K562 (cell line): ENCODE data around the gene VMP1. TPM values are rescaled to one million over a fixed set of nuclear protein-coding genes. Genes with fewer than 3 reads are reported as not detected.
A peak's percentile ranks its signal among the peaks of the same experiment; 100 is the strongest.

ENCODE experiments used
- ATAC-seq: fragments of 200-7000 bp; cut with Tn5 transposase; 3 replicates; pipeline ENCODE4 v1.9.1; 2020; ENCODE audit warnings: moderate library complexity
- BruUV-seq: library from RNA; stranded (reverse); fragments of 400-500 nt; replicated peaks from 2 replicates; lab custom pipeline; 2021; lab: Mats Ljungman, UMichigan
- CTCF ChIA-PET: fragments of 300-600 bp; formaldehyde crosslinking; extraction: SDS; loops from one replicate; lab custom pipeline; 2021; ENCODE audit warnings: low intra/inter-chr PET ratio; lab: Yijun Ruan, JAX
- POLR2A ChIA-PET: fragments of 300-600, 350-650 bp; sonication (Branson Sonifier 250); formaldehyde crosslinking; extraction: SDS; loops from one replicate; lab custom pipeline; 2021; ENCODE audit warnings: antibody characterized with exemption, inconsistent platforms; lab: Yijun Ruan, JAX
- DNase-seq, 4 experiments: peaks; one replicate each; pipeline versions ENCODE4 v3.0.0 to v3.0.0-alpha.2; 2011 to 2018; ENCODE audit warnings: low spot score in 3 of 4, mixed read lengths in 3 of 4; ENCODE audit errors: extremely low read depth in 1 of 4
- FAIRE-seq: peaks from 2 replicates; lab custom pipeline; 2011; peaks lifted over from hg19 to GRCh38; lab: Jason Lieb, UNC
- H2AFZ ChIP-seq: 2 replicates; pipeline ENCODE4 v1.6.0; 2011; ENCODE audit warnings: low read depth, low read length, control low read depth, inconsistent platforms
- H3K27ac ChIP-seq: fragments of 200-600 bp; 3 replicates; pipeline ENCODE4 v1.8.0; 2011; ENCODE audit warnings: low read depth, mild to moderate bottlenecking, control low read depth, inconsistent platforms, low read length, moderate library complexity, mixed read lengths; ENCODE audit errors: extremely low read depth
- H3K27me3 ChIP-seq, 2 experiments: fragments of 300-600 bp in 1 of 2; 2 replicates in 1 of 2; 3 replicates in 1 of 2; pipeline versions ENCODE4 v1.6.0 to v1.8.0; 2011; ENCODE audit warnings: inconsistent platforms in 2 of 2, low read length in 2 of 2, mild to moderate bottlenecking in 1 of 2, mixed read lengths in 1 of 2, moderate library complexity in 1 of 2; ENCODE audit not compliant: control insufficient read depth in 2 of 2, insufficient read depth in 2 of 2
- H3K36me3 ChIP-seq: fragments of 300-600 bp; 3 replicates; pipeline ENCODE4 v1.8.0; 2011; ENCODE audit warnings: mild to moderate bottlenecking, low read length, inconsistent platforms; ENCODE audit not compliant: control insufficient read depth, insufficient read depth
- H3K4me1 ChIP-seq, 2 experiments: fragments of 200-600 bp in 1 of 2; replicated peaks in 1 of 2; 2 replicates in 1 of 2; 3 replicates in 1 of 2; pipeline versions ENCODE4 v1.5.1 to v1.8.0; 2011; ENCODE audit warnings: inconsistent platforms in 2 of 2, low read length in 2 of 2, mild to moderate bottlenecking in 1 of 2, mixed read lengths in 1 of 2, moderate library complexity in 1 of 2; ENCODE audit not compliant: control insufficient read depth in 2 of 2, insufficient read depth in 2 of 2
- H3K4me2 ChIP-seq: 2 replicates; pipeline ENCODE4 v1.6.1; 2011; ENCODE audit warnings: low read length, control low read depth, inconsistent platforms, mixed read lengths; ENCODE audit not compliant: insufficient read depth
- H3K4me3 ChIP-seq: fragments of 200-600 bp; sonication (generic), shearing (Covaris generic); 2 replicates; pipeline ENCODE4 v1.5.1; 2016; ENCODE audit warnings: control low read depth, inconsistent platforms
- H3K79me2 ChIP-seq: fragments of 200-600 bp; 3 replicates; pipeline ENCODE4 v1.8.0; 2011; ENCODE audit warnings: low read length, inconsistent platforms; ENCODE audit not compliant: control insufficient read depth, insufficient read depth
- H3K9ac ChIP-seq, 2 experiments: 2 replicates each; pipeline versions ENCODE4 v1.6.0 to v1.6.1; 2011; ENCODE audit warnings: low read depth in 2 of 2, low read length in 2 of 2, control low read depth in 1 of 2, inconsistent platforms in 1 of 2, mild to moderate bottlenecking in 1 of 2, mixed read lengths in 1 of 2; ENCODE audit not compliant: insufficient read depth in 1 of 2
- H3K9me1 ChIP-seq: one replicate; pipeline ENCODE4 v1.6.0; 2011; ENCODE audit warnings: inconsistent platforms, mild to moderate bottlenecking, low read length, moderate library complexity; ENCODE audit not compliant: control insufficient read depth, insufficient read depth
- H3K9me3 ChIP-seq: replicated peaks from 2 replicates; pipeline ENCODE4 v1.5.1; 2011; ENCODE audit warnings: low read depth, low read length, inconsistent platforms; ENCODE audit not compliant: control insufficient read depth, insufficient read depth
- H4K20me1 ChIP-seq: replicated peaks from 2 replicates; pipeline ENCODE4 v1.6.1; 2011; ENCODE audit warnings: low read length, inconsistent platforms, mixed read lengths; ENCODE audit not compliant: control insufficient read depth, insufficient read depth
- CEBPB ChIP-seq: fragments of 450-650 bp; IDR thresholded peaks from 2 replicates; pipeline ENCODE4 v1.6.1; 2016; ENCODE audit warnings: missing genetic modification characterization, missing compliant biosample characterization
- CEBPG ChIP-seq, 3 experiments: fragments of 200-800 bp in 1 of 3; sonication (Bioruptor generic) in 1 of 3; sonication (generic) in 1 of 3; formaldehyde crosslinking in 1 of 3; IDR thresholded peaks in 2 of 3; conservative IDR thresholded peaks in 1 of 3; 2 replicates each; pipeline versions ENCODE4 v1.6.1 to v1.8.0; 2016 to 2022; ENCODE audit warnings: missing compliant biosample characterization in 2 of 3, missing genetic modification characterization in 2 of 3, mild to moderate bottlenecking in 1 of 3, missing genetic modification reagents in 1 of 3
- KDM1A ChIP-seq, 2 experiments: fragments of 450-650 bp; IDR thresholded peaks; 2 replicates each; pipeline ENCODE4 v1.6.1; 2016; ENCODE audit warnings: mild to moderate bottlenecking in 2 of 2
- NR2C2 ChIP-seq, 2 experiments: fragments of 200-800 bp in 1 of 2; sonication (Bioruptor generic) in 1 of 2; sonication (generic) in 1 of 2; formaldehyde crosslinking in 1 of 2; IDR thresholded peaks; 2 replicates each; pipeline versions ENCODE4 v1.6.1 to v1.8.0; 2016 to 2022; ENCODE audit warnings: mild to moderate bottlenecking in 1 of 2, missing compliant biosample characterization in 1 of 2, missing genetic modification characterization in 1 of 2, missing genetic modification reagents in 1 of 2
- POLR2H ChIP-seq: IDR thresholded peaks from 2 replicates; pipeline ENCODE4 v1.6.1; 2016; ENCODE audit warnings: missing genetic modification characterization, low read depth, mild to moderate bottlenecking, control low read depth, missing compliant biosample characterization, moderate library complexity
- SREBF1 ChIP-seq: fragments of 150-350 bp; IDR thresholded peaks from 2 replicates; pipeline ENCODE4 v1.6.1; 2014; ENCODE audit warnings: antibody characterized with exemption, low read depth, low read length, borderline replicate concordance
- TGIF2 ChIP-seq: sonication (generic); formaldehyde crosslinking; IDR thresholded peaks from 2 replicates; pipeline ENCODE4 v1.8.1; 2022; ENCODE audit warnings: mild to moderate bottlenecking, missing genetic modification reagents, moderate library complexity
- ZSCAN32 ChIP-seq: fragments of 450-650 bp; formaldehyde crosslinking; IDR thresholded peaks from 2 replicates; pipeline ENCODE4 v1.4.0; 2020; ENCODE audit warnings: mild to moderate bottlenecking, moderate library complexity
- WGBS: fragments of 100-300 bp; shearing (Covaris generic); methylation state at CpG from one replicate; pipeline ENCODE4 v1.1.6; 2016; ENCODE audit warnings: low coverage, mixed read lengths; ENCODE audit not compliant: insufficient coverage; ENCODE audit errors: missing lambda C conversion rate; 5-methylcytosine and 5-hydroxymethylcytosine counted together
- in situ Hi-C: fragments of 300-500 bp; cut with MboI; formaldehyde crosslinking; loops from 4 replicates; pipeline ENCODE4 v1.15.0; 2018; ENCODE audit warnings: inconsistent platforms, mixed read lengths
- intact Hi-C: fragments of 100-400 bp; cut with micrococcal nuclease; formaldehyde crosslinking; loops from 2 replicates; pipeline ENCODE4 v1.14.2; 2022
- polyA plus RNA-seq, 8 experiments: library from polyadenylated mRNA; depleted of rRNA in 4 of 8; stranded (reverse) in 5 of 8; unstranded in 3 of 8; fragments of >200 nt; fragmentation: Nextera tagmentation in 2 of 8; fragmentation: Illumina TruSeq in 1 of 8; extraction: Ambion mirVana in 2 of 8; extraction: Trizol in 1 of 8; gene quantifications; 2 replicates each; pipeline versions ENCODE4 v1.2.1 to v1.2.3, GENCODE V29; 2011 to 2014; ENCODE audit warnings: inconsistent platforms in 1 of 8, missing spikeins in 1 of 8
- total RNA-seq, 7 experiments: library from RNA; depleted of rRNA in 6 of 7; stranded (reverse); fragments of >200 nt in 6 of 7; fragmentation: Illumina TruSeq in 2 of 7; extraction: Trizol in 2 of 7; gene quantifications; 2 replicates each; pipeline versions ENCODE4 v1.2.1 to v1.2.3, GENCODE V29; 2011 to 2021; ENCODE audit warnings: low replicate concordance in 1 of 7

VMP1 gene
- total and polyA plus RNA-seq, 9 of the 15 experiments (the other 6 are each of a cell fraction or from before 2014, with no cell fraction given), result 123 to 304 (median 151) TPM

DNA sequence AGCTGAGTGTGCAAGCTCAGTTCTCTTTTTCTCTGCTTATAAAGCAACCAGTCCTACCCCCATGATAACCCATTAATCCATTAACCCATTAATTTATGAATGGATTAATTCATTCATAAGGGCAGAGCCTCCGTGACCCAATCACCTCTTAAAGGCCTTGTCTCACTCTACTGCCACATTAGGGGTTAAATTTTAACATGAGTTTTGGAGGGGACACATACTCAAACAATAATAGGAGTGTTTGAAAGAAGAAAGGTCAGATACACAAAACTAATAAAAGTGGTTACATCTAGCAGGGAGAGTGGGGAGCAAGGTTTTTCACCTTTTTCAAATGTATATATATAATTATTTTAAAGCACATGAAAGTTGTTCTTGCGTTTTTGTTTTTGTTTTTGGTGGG, 6.8 kb downstream of the VMP1 start:
- no peak overlapping the region for H2AFZ ChIP-seq
- in situ Hi-C loops (no loop called here), intact Hi-C loops (no loop called here)
- CTCF ChIA-PET, result no interaction called here
- peaks cover 7 to 12% of the 10 kb centered on the region in 2 experiments; a peak in 3 of 5 replicates for H3K4me1 ChIP-seq
- 0 out of 3 replicates have a peak overlapping the region, but pooled peaks have one; percentile 10 for H3K27ac ChIP-seq
- no peaks in the 10 kb centered on the region for H3K27me3 ChIP-seq
- DNase-seq, result no peak
- H4K20me1 ChIP-seq, result no peaks in the 10 kb centered on the region
- no peaks in the 10 kb centered on the region for H3K9me3 ChIP-seq
- POLR2A ChIA-PET, result no interaction called here
- ATAC-seq, result no peak
- H3K9me1 ChIP-seq, result no peaks in the 10 kb centered on the region
- FAIRE-seq, result no peak
- 72% methylated on average over 2 of the region's 2 CpGs for WGBS
- TF ChIP-seq NR2C2 (CRISPR knock-in tag; IDR thresholded peaks at IDR 0.05) (no peak), NR2C2 (tag; IDR thresholded peaks at IDR 0.05) (no peak), TGIF2 (CRISPR knock-in tag) (no peak), SREBF1 (no peak), CEBPG (CRISPR knock-in tag; IDR thresholded peaks at IDR 0.05) (no peak), CEBPG (tag; conservative IDR thresholded peaks at IDR 0.05 in 1 of 2, IDR thresholded peaks at IDR 0.05 in 1 of 2) (no peak), KDM1A (IDR thresholded peaks at IDR 0.05) (no peak), CEBPB (no peak), ZSCAN32 (CRISPR knock-in tag) (no peak), POLR2H (tag) (no peak)
- H3K36me3 ChIP-seq, result peaks cover 4% of the 10 kb centered on the region; the same call in 1 of the 3 replicates
- BruUV-seq, result no TSS peak
- no peak overlapping the region for H3K9ac ChIP-seq
- no peak overlapping the region for H3K4me3 ChIP-seq
- H3K79me2 ChIP-seq, result peaks cover 93% of the 10 kb centered on the region
- no peak overlapping the region for H3K4me2 ChIP-seq
